A673 (cell line): ENCODE measurements around the gene PIAS1. TPM values are rescaled to one million over a fixed set of nuclear protein-coding genes. Genes with fewer than 3 reads are reported as not detected.

Experiments
- BruUV-seq: library from RNA; stranded (reverse); fragments of 400-500 nt; replicated peaks from 2 replicates; lab custom pipeline; 2021; lab: Mats Ljungman, UMichigan
- CTCF ChIA-PET: fragments of 300-600 bp; sonication (Branson Sonifier 250); formaldehyde crosslinking; loops from one replicate; lab custom pipeline; 2022; ENCODE audit warnings: antibody characterized with exemption; lab: Charles Lee
- POLR2A ChIA-PET: fragments of 300-600 bp; sonication (Branson Sonifier 250); formaldehyde crosslinking; loops from one replicate; lab custom pipeline; 2022; ENCODE audit warnings: antibody characterized with exemption; ENCODE audit not compliant: low non-redundant PET; lab: Charles Lee
- DNase-seq: peaks from one replicate; pipeline ENCODE4 v3.0.0-alpha.2; 2015; ENCODE audit warnings: low spot score
- H3K27ac ChIP-seq: fragments of 200-600 bp; sonication (generic); 2 replicates; pipeline ENCODE4 v1.5.1; 2016; ENCODE audit warnings: mixed run types, low read depth, mild to moderate bottlenecking, mixed read lengths, antibody characterized with exemption, low read length; ENCODE audit not compliant: poor library complexity, severe bottlenecking
- H3K27me3 ChIP-seq: fragments of 200-600 bp; sonication (generic); replicated peaks from 2 replicates; pipeline ENCODE4 v1.6.1; 2017; ENCODE audit warnings: mixed run types, low read depth, mild to moderate bottlenecking, mixed read lengths, antibody characterized with exemption, low read length; ENCODE audit not compliant: insufficient read depth, poor library complexity
- H3K36me3 ChIP-seq: fragments of 200-600 bp; sonication (generic); 2 replicates; pipeline ENCODE4 v1.6.1; 2016; ENCODE audit warnings: mixed run types, mild to moderate bottlenecking, mixed read lengths, antibody characterized with exemption, low read length; ENCODE audit not compliant: insufficient read depth, poor library complexity, severe bottlenecking
- H3K4me1 ChIP-seq: fragments of 200-600 bp; sonication (generic); 2 replicates; pipeline ENCODE4 v1.6.1; 2017; ENCODE audit warnings: mixed run types, mild to moderate bottlenecking, mixed read lengths, antibody characterized with exemption, low read length; ENCODE audit not compliant: insufficient read depth, poor library complexity, severe bottlenecking
- H3K4me3 ChIP-seq: fragments of 200-600 bp; sonication (generic); 2 replicates; pipeline ENCODE4 v1.5.1; 2016; ENCODE audit warnings: low read depth, mixed run types, mild to moderate bottlenecking, mixed read lengths, low read length; ENCODE audit not compliant: poor library complexity, severe bottlenecking
- H3K9me3 ChIP-seq: fragments of 200-600 bp; sonication (generic); 2 replicates; pipeline ENCODE4 v1.6.1; 2016; ENCODE audit warnings: mixed run types, low read depth, mild to moderate bottlenecking, mixed read lengths, antibody characterized with exemption, low read length; ENCODE audit not compliant: poor library complexity, severe bottlenecking
- CTCF ChIP-seq: fragments of 300-800, 200-600 bp; sonication (generic); conservative IDR thresholded peaks from 2 replicates; pipeline ENCODE4 v1.5.1; 2017; ENCODE audit warnings: low read depth, mild to moderate bottlenecking, antibody characterized with exemption, low read length, moderate library complexity, mixed read lengths
- EZH2 ChIP-seq: fragments of 200-600 bp; sonication (generic); IDR thresholded peaks from 2 replicates; pipeline ENCODE4 v1.6.1; 2017; ENCODE audit warnings: borderline replicate concordance, low read depth, mild to moderate bottlenecking, mixed read lengths, antibody characterized with exemption, low read length; ENCODE audit not compliant: poor library complexity, severe bottlenecking
- intact Hi-C: fragments of 100-400 bp; cut with micrococcal nuclease; formaldehyde crosslinking; loops from one replicate; pipeline ENCODE4 v1.10.0; 2022; ENCODE audit not compliant: unreplicated experiment
- total RNA-seq: library from RNA; stranded (reverse); gene quantifications from 2 replicates; pipeline ENCODE4 v1.2.3, GENCODE V29; 2021

PIAS1 gene
- total RNA-seq, 1 experiment from 2014 or later, result 40.2 TPM

GRCh38 chr15:68042855-68043222, 11.3 kb upstream of the PIAS1 start:
- no peak overlapping the region for H3K4me3 ChIP-seq
- no peaks in the 10 kb centered on the region for H3K9me3 ChIP-seq
- POLR2A ChIA-PET, result no interaction called here
- no peak for TF ChIP-seq CTCF
- no peak for TF ChIP-seq EZH2
- no peaks in the 10 kb centered on the region for H3K27me3 ChIP-seq
- H3K4me1 ChIP-seq, result no peaks in the 10 kb centered on the region
- CTCF ChIA-PET, result no interaction called here
- no peaks in the 10 kb centered on the region for H3K36me3 ChIP-seq
- no TSS peak for BruUV-seq
- intact Hi-C loops, result no loop called here
- DNase-seq, result no peak
- H3K27ac ChIP-seq, result no peak overlapping the region

GRCh38 chr15:68045289-68046265, 8.5 kb upstream of the PIAS1 start:
- Histone ChIP-seq H3K9me3 (no peaks in the 10 kb centered on the region), H3K27me3 (no peaks in the 10 kb centered on the region), H3K27ac (no peak overlapping the region), H3K4me1 (no peaks in the 10 kb centered on the region), H3K4me3 (no peak overlapping the region), H3K36me3 (no peaks in the 10 kb centered on the region)
- CTCF ChIA-PET, result interaction anchor here (0.5 to 0.6 kb wide), 2 partner anchors 170 to 692 kb away, joined by 3 to 11 read pairs; no protein-coding TSS in a partner anchor
- no TSS peak for BruUV-seq
- POLR2A ChIA-PET, result no interaction called here
- TF ChIP-seq CTCF (no peak), EZH2 (no peak)
- intact Hi-C loops, result no loop called here
- DNase-seq, result no peak

GRCh38 chr15:68047826-68048225, 6.3 kb upstream of the PIAS1 start:
- TF ChIP-seq CTCF, result no peak
- no peak for TF ChIP-seq EZH2
- Histone ChIP-seq H3K27ac (no peak overlapping the region), H3K36me3 (no peaks in the 10 kb centered on the region), H3K9me3 (no peaks in the 10 kb centered on the region), H3K4me3 (no peak overlapping the region), H3K27me3 (no peaks in the 10 kb centered on the region), H3K4me1 (no peaks in the 10 kb centered on the region)
- POLR2A ChIA-PET, result no interaction called here
- intact Hi-C loops, result no loop called here
- DNase-seq, result no peak
- no TSS peak for BruUV-seq
- CTCF ChIA-PET, result no interaction called here
